GM21619 (cell line): ENCODE measurements around the gene BIN1.

Source experiments
- ATAC-seq: cut with Tn5 transposase; IDR thresholded peaks from one replicate; pipeline ENCODE4 v1.9.1; 2021; ENCODE audit not compliant: unreplicated experiment

BIN1 gene

DNA sequence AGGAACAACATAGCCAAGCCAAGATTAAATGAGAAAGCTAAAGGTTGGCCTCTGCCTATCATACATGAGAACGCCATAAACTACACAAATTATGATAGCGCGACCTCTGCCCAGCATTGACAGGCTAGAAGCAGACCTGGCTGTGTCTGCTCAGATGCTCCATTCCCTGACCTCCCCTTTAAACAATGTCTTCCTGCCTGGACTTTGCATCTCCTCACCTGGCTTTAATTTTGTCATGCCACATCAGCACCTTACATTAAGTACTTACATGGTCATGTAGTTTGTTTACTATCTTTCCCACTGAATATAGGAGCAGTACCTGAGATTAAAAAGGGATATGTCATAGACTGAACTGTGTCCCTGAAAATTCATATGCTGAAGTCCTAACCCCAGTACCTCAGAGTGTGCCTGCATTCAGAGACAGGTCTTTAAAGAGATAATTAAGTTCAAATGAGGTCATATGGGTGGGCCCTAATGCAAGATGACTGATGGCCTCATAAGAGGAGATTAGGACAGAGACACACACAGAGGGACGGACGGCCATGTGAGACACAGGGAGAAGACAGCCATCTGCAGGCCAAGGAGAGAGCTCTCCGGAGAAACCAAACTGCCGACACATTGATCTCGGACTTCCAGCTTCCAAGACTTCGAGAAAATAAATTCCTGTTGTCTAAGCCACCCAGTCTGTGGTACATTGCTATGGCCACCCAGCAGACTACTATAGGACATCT lies 103.7 kb downstream of the BIN1 start:
- ATAC-seq, result no peak

DNA sequence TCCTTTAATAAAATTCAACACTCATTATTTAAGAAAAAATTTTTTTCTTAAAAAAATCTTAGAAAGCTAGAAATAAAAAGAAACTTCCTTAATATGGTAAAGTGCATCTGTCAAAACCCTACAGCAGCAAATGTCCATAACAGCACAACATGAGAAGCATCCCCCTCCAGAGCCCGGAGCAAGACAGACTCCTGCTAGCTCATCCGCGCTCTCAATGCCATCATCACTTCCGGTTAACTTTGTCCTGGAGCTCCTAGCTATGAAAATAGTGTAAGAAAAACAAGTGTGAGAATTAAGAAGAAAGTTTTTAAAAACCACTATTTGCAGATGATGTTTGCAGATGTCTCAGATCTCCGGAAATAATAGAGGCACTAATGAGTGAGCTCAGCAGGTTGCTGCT lies 105.2 kb downstream of the BIN1 start:
- no peak for ATAC-seq

DNA sequence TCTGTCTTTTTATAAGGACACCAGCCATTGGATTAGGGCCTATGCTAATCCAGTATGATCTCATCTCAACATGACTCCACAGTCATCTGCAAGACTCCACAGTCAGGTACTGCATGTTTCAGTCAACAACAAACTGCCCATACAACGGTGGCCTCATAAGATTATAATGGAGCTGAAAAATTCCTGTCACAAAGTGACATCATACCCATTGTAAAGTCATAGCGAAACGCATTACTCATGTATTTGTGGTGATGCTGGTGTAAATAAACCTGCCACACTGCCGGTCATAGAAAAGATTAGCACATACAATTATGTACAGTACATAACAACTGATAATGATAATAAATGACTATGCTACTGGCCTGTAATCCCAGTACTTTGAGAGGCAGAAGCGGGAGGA lies 106.0 kb downstream of the BIN1 start:
- no peak for ATAC-seq

DNA sequence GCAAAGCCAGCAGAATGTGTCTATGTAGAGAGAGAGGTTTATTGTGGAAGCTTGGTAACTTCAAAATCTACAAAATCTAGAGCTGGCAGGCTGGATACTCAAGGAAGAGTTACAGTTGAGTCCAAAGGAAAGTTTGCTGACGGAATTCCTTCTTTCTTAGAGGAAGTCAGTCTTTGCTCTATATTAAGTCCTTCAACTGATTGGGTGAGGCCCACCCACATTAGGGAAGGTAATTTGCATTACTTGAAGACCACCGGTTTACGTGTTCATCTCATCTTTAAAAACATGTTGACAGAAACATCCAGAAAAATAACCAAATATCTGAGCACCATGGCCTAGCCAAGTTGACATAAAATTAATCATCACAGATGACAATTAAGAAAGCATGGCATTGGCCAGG lies 106.8 kb downstream of the BIN1 start:
- no peak for ATAC-seq

DNA sequence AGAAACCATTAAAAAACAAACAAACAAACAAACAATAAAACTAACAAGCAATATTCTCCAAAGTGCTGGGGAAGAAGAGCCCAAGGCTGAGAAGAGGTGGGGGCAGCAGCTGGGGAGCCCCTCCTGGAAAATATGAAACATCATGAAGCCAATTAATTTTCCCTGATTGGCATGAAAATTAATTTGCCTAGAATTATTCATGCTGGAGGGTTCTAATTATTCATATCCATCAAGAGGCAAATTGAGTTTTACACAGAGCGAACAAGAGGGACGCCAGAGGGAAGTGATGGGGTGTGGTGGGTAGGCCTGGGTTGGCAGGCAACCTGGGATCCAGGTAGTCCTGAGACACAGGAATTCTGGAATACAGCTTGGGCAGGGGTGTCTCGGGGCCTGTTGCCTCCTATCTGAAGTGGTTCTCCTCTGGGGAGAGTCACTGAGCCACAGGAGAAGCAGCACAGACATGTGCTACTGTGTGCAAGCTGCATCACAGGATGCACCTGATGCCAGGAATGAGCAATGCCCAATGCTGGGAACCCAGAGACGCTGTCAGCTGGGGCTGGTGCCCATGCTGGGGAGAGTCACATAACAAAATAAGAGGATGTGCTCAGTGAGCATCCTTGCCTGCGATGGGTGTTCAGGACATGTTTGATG lies 107.7 kb downstream of the BIN1 start:
- ATAC-seq, result no peak

DNA sequence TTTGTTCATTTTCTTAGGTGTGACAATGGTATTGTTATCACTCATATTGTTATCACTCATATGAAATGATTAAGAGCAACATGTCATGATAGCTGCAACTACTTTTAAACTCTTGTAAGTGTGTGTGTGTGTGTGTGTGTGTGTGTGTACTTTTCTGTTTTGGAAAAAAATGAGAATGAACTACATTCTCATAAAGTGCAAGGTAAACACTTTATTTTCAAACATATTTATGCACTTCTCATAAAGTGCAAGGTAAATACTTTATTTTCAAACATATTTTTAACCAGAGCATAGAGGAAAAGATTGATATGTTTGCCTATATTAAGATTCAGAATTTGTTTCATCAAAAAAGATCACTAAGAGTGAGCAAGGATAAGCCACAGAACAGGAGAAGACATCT lies 108.5 kb downstream of the BIN1 start:
- no peak for ATAC-seq
